Body of pancreas (tissue), 4 donors: ENCODE measurements around the gene THSD7B.

Source experiments
- POLR2A ChIP-seq, 3 donors: fragments of 450-650 bp; IDR thresholded peaks; one replicate each; pipeline ENCODE4 v1.6.1; 2016; ENCODE audit warnings: antibody characterized with exemption in 3 of 3, mild to moderate bottlenecking in 2 of 3
- TF ChIP-seq, protein P1 (sequence below), 7 experiments: fragments of 450-650 bp in 4 of 7; fragments of 200-600 bp in 3 of 7; sonication (generic) in 3 of 7; IDR thresholded peaks; one replicate each; pipeline ENCODE4 v1.5.1; 2016 to 2019; ENCODE audit warnings: antibody characterized with exemption in 7 of 7

DNA sequence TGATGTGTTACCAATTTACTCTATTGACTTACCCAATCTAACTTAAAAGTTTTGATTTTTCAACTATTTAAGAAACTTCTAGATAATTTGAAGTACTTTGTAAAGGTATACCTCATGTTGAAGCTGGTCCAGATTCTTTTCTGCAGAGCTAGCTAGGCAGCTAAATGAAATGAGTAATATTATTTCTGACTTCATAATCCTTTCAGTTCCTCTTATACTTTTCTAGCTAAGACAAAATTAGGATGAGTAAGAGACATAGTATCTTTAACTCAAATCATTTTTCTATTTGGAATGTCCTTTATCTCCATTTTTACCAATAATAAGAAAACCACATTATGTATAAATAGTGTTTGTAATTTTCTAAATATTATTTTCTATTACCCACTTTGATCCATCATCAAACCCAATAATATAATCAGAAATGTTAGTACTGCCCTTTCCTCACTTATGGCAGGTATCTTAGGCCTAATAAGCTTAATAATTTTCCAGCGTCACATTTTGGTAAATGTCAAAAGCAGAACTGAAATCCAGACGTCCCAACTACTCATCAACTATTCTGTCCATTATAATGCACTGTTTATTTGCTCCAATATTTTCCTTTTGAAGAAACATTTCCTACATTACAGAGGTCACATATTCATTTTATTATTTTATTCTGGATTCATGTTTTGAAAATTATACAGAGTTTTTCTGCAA, 456.6 kb downstream of the THSD7B start:
- TF ChIP-seq, protein P1, sequence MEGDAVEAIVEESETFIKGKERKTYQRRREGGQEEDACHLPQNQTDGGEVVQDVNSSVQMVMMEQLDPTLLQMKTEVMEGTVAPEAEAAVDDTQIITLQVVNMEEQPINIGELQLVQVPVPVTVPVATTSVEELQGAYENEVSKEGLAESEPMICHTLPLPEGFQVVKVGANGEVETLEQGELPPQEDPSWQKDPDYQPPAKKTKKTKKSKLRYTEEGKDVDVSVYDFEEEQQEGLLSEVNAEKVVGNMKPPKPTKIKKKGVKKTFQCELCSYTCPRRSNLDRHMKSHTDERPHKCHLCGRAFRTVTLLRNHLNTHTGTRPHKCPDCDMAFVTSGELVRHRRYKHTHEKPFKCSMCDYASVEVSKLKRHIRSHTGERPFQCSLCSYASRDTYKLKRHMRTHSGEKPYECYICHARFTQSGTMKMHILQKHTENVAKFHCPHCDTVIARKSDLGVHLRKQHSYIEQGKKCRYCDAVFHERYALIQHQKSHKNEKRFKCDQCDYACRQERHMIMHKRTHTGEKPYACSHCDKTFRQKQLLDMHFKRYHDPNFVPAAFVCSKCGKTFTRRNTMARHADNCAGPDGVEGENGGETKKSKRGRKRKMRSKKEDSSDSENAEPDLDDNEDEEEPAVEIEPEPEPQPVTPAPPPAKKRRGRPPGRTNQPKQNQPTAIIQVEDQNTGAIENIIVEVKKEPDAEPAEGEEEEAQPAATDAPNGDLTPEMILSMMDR (IDR thresholded peaks at IDR 0.05), result no peak
- no peak for TF ChIP-seq POLR2A (IDR thresholded peaks at IDR 0.05)
